ENCODE results near the gene PSG3.
"Not testable (repeated sequence)": the region's sequence is repeated elsewhere in the genome, so short reads cannot be mapped to it uniquely, and the experiment has no call there.

The PSG3 gene

DNA sequence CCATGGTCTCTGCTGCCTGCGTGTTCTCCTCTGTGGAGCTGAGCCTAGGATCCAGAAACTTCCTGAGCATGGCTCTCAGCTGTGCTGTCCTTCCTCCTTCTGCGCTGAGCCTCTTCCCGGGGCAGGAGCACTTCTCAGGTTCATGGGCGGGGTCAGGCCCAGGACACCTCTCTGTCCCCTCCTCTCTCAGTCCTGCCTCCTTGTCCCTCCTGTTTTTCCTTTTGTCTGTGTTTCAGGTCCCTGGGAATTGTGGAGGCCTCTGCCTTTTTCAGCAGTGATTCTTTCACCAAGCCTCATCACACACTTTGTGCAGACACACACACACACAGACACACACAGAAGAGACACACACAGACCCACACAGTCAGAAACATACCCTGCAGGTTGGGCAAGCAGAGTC is at the start of gene PSG3:
Gene PSG3, minus strand, starts transcription at position 101 of the 400 bp plus-strand sequence. Its CDS starts 97 bp downstream, at position 4.
- DNase-seq: not testable (repeated sequence)

DNA sequence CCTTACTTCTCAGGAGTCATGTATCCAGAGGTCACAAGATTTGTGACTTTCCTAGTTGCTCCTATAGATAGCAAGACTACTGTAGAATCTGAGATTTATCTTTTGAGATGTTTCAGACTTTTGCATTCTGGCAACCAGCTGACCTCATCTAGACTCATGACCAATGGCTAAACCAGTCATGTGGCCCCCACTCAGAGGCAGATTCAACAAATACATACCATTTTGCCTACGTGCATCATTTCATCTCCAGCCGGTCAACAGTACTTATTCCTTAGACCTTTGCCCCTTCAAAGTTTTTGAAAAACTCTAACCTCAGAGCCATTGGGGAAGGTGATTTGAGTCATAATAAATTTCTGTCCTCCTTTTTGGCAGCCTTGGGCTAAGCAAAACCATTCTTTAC is 48.5 kb upstream of the PSG3 start:
- not testable (repeated sequence) for DNase-seq

DNA sequence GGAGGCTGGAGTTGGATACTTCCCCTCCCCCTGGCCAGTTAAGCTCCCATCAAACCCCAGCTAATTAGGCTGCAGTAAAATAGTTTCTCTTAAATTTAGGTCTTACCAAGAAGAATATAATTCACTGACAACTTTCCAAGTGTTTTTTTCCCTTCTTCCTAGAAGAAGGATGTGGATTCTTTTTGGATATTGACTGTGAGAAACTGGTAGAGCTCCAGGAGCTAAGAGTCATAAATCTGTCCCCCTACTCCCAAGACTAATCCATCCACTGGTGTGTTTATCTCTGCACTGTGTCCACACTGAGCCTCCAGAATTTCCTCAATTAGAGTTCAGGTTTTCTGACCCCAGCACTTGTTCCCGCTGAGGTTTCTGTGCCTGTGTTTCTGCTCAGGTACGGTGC is 47.5 kb upstream of the PSG3 start:
- not testable (repeated sequence) for DNase-seq

DNA sequence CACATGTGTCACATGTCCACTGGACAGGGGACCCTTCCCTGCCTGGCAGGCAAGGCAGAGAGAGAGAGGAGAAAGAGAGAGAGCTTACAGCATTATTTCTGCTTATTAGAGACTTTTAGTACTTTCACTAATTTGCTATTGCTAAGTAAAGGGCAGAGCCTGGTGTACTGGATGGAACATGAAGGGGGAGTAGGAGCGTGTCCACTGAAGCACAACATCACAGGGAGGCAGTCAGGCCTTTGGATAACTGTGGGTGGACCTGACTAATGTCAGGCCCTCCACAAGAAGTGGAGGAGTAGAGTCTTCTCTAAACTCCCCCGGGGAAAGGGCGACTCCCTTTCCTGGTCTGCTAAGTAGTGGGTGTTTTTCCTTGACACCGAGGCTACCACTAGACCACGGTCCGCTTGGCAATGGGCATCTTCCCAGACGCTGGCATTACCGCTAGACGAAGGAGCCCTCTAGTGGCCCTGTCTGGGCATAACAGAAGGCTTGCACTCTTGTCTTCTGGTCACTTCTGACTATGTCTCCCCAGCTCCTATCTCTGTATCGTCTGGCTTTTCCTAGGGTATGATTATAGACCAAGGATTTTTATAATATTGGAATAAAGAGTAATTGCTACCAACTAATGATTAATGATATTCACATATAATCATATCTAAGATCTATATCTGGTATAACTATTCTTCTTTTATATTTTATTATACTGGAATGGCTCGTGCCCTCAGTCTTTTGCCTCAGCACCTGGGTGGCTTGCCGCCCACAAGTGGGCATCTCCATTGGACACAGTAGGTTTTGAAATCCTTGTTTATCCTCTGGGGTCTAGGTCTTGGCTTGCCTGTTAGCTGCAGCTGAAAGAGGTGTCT is 36.7 kb upstream of the PSG3 start:
- peak; percentile 33 for DNase-seq

DNA sequence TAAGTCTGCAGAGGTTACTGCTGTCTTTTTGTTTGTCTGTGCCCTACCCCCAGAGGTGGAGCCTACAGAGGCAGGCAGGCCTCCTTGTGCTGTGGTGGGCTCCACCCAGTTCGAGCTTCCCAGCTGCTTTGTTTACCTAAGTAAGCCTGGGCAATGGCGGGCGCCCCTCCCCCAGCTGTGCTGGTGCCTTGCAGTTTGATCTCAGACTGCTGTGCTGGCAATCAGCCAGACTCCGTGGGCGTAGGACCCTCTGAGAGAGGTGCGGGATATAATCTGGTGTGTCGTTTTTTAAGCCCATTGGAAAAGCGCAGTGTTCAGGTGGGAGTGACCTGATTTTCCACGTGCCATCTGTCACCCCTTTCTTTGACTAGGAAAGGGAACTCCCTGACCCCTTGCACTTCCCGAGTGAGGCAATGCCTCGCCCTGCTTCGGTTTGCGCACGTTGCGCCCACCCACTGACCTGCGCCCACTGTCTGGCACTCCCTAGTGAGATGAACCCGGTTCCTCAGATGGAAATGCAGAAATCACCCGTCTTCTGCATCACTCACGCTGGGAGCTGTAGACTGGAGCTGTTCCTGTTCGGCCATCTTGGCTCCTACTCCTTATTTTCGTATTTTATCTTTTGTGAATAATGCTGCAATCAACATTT is 34.4 kb upstream of the PSG3 start:
- DNase-seq: not testable (repeated sequence)

DNA sequence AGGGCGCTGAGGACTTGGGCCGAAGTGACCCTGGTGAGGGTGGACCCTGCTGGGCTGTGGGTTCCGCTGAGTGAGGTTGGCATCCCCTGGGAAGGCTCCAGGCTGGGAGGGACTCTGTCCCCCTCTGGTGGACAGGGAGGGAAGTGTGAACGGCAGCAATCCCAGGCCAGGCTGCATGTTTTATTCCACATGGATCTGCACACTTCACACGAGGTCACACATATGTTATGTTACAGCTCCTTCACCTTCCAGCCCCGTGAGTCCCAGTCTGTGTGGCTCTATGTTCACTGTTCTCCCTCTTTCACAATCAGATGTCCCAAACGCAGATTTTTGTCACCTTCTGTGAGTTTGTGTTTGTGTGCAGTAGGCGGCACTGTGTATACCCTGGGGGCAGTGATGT is 27.0 kb upstream of the PSG3 start:
- DNase-seq: not testable (repeated sequence)

DNA sequence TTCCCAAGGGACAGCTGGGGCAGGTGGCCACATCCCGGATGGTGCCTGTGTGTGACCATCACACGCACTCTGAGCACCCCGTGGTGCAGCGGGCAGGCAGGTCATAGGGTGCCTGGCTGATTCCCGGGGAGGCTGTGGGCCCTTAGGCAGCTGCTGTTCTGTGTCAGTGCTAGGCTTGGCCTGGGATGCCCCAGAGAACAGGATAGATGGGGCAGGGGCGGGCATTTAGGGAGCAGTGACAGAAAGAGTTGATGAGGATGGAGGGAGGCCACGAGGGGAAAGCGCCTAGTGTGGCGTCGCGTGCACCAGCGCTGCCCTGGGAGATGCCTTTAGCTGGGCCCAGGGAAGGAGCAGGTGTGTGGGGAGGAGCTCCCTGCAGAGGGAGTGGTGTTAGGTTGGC is 26.6 kb upstream of the PSG3 start:
- DNase-seq: not testable (repeated sequence)

DNA sequence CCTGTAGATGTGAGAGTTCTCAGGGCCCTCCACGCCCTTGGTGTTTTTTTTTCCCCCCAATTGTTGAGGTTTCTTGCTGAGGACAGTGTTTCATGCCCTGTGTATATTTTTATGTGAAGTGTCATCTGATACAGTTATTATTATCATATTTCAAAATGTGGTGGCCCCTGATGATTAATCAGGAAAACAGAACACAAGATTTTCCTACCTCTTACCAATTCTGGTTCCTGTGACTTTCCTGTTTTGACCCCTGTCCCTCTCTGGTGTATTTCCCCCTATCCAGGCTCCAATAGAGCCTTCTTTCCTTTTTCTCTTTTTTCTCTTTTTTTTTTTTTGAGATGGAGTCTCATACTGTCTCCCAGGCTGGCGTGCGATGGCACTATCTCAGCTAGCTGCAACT is 24.6 kb upstream of the PSG3 start:
- DNase-seq: no peak

DNA sequence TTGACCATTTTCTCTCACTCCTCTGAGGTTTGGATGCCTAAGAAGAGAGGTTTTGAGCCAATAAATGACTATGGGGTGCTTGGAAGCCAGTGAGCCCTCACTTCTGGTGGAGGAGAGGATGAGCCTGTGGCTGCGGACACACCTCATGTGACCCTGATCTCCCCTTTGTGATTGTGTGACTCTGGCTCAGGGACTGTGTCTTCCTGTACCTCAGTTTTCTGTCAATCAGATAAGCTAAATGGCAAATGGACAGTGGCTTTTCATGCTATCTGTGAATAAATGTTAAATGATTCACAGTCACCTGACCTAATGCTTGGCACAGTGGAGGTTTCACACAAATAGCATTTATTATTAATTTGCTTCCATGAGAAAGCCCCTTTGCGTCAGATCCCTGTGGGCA is 22.5 kb upstream of the PSG3 start:
- no peak for DNase-seq

DNA sequence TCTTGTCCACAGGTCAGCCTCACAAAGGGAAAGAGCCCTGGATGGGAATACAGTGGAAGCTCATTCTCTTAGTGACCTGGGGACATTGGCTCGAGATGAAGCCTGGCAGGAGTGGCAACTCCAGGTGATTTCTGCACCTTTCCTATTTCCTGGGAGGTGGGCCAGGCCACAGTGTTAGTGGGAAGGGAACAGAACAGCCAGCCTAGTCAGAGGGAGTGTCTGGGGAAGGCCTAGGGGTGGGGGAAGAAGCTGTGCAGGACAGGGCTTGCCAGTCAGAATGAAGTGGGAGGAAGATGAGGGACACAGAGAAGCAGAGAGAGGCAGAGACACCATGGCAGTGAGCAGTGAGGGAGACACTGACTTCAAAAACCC is 21.6 kb upstream of the PSG3 start:
- DNase-seq: not testable (repeated sequence)

DNA sequence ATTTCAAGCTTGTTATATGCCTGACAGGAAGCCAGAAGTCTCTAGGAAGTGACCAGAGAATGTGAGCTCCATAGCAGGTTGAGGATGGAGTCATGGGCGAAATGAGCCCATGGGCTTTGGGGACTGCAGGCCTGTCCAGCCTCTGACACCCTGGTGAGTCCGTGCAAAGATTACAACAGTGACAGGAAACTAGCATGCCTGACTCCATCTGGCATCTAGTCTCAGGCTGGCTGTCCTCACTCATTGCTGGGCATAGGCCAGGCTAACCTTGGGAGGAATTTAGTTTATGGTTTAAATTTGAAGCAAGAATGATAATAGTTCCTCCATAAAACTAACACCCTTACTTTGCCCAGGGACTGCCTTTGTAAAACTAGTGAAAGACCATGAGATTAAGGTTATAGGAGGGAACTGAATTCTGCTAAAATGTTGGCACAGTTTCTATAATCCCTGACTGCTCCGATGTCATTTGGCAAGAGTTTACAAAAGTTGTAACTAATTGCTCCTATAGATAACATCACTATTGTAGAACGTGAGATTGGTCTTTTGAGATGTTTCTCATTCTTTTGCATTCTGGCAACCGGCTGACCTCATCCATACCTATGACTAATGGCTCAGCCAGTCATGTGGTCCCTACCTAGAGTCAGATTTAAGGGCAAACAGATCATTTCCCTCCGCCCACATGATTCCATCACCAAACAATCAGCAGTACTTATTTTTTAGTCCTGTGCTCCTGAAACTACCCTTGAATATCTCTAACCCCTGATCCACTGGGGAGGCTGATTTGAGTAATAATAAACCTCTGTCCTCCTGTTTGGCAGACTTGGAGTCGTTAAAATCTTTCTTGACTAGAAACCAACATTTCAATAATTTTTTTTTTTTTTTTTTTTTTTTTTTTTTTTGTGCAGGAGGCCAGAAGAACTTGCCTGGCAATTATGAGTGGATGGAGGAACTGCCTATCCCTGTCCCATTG is 21.0 kb upstream of the PSG3 start:
- DNase-seq: not testable (repeated sequence)

DNA sequence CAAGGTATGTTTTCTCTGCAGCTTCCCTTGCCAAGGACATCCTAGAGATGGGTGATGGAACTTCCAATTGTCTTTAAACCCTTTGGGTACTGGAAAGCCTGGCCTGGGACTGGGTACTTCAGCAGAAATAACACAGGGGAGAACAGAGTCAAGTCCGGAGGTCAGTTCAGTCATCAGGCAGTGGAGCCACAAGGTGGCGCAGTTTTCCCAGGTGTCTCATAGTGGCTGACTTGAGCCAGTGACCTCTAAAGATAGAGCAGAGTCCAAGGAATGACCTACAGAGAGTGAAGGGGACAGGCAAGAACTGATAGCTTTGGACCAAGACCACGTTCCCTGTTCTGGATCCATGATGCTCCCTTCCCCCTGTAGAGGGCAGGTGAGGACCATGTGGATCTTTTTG is 18.4 kb upstream of the PSG3 start:
- DNase-seq: not testable (repeated sequence)

DNA sequence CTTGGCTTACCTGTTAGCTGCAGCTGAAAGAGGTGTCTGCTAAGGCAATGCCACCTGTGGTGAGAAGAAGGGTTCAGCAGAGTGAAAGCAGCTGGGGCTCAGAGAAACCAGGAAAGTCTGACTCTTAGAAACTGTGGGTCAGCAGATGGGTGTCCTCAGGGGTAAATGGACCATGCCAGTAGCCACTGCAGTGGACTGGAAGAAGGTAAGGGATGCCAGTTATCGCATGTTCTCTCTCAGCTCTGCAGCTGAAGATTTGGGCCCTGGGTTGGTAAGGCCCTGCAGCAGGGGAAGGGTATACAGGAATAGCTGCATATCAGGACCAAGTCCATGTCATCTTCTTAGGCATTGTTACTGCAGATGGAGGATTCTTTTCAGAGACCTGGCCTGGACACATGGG is 12.0 kb upstream of the PSG3 start:
- DNase-seq: not testable (repeated sequence)

DNA sequence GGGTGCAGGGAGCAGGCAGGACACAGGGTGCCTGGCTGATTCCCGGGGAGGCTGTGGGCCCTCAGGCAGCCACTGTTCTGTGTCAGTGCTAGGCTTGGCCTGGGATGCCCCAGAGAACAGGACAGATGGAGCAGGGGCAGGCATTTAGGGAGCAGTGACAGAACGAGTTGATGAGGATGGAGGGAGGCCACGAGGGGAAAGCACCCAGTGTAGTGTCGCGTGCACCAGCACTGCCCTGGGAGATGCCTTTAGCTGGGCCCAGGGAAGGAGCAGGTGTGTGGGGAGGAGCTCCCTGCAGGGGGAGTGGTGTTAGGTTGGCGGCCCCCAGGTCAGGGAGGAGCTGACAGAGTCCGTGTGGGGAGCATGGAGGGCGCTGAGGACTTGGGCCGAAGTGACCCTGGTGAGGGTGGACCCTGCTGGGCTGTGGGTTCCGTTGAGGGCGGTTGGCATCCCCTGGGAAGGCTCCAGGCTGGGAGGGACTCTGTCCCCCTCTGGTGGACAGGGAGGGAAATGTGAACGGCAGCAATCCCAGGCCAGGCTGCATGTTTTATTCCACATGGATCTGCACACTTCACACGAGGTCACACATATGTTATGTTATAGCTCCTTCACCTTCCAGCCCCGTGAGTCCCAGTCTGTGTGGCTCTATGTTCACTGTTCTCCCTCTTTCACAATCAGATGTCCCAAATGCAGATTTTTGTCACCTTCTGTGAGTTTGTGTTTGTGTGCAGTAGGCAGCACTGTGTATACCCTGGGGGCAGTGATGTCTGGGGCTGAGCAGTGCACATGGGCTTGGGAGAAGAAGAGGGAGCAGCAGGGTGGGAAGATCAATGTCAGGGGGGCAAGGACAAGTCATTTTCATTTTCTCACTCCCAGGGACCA is 1.7 kb upstream of the PSG3 start:
- DNase-seq: peak; percentile 4

DNA sequence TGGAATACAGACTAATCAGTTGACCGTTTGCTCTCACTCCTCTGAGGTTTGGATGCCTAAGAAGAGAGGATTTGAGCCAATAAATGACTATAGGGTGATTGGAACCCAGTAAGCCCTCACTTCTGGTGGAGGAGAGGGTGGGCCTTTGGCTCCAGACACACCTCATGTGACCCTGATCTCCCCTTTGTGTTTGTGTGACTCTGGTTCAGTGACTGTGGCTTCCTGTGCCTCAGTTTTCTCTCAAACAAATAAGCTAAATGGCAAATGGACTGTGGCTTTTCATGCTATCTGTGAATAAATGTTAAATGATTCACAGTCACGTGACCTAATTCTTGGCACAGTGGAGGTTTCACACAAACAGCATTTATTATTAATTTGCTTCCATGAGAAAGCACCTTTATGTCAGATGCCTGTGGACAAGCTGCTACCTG is 2.7 kb downstream of the PSG3 start:
- DNase-seq: not testable (repeated sequence)

DNA sequence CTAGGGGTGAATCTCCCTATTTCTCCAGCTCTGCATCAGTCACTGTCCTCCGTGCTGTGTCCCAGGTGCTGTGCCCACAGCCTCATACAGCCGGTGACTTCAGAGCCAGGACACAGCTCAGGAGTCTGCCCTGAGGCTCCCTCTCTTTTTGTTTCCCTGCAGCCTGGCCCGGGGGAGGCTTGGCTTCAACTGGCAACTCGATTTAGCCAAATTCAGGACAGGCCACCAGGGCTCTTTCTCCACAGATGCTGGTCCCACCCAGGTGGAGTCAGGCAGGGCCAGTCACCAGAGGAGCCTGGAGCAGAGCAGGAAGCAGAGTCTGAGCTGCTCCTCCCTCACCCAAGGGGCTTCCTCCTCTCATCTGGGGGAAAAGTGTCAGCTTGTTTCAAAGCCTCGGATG is 11.9 kb downstream of the PSG3 start:
- DNase-seq: not testable (repeated sequence)

DNA sequence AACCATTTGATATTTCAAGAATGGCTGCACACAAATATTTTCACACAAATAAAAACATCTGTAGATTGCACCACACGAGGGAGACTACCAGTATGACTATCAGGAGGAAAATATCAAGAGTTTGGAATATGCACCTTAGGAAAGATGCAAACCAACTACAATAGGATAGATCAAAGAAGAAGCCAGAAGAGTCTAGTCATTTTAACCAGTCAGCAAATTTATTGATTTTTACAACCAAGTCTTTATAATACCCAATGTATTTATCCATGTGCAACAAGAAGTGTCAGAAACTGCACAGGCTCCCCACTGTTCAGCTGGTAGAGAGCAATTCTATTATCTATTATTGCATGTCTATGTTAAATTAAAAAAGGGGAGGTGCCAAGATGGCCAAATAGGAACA is 26.3 kb downstream of the PSG3 start:
- DNase-seq: not testable (repeated sequence)

DNA sequence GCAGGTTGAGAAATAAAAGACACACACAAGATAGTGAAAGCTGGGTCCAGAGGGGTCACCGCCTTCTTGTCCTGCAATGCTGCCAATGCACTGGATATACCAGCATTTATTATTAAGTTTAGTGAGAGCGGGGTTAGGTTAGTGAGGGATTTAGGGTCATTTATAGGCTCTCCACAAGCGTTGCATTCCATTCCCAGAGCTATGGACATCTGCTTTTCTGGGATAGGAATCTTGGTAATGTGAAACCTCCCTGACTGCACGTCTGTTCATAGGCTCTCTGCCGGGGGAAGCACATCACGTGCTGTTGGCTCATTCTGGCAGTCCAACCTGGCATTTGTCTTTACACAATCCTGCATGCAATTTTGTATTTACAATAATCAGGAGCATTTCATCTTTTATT is 27.5 kb downstream of the PSG3 start:
- not testable (repeated sequence) for DNase-seq

DNA sequence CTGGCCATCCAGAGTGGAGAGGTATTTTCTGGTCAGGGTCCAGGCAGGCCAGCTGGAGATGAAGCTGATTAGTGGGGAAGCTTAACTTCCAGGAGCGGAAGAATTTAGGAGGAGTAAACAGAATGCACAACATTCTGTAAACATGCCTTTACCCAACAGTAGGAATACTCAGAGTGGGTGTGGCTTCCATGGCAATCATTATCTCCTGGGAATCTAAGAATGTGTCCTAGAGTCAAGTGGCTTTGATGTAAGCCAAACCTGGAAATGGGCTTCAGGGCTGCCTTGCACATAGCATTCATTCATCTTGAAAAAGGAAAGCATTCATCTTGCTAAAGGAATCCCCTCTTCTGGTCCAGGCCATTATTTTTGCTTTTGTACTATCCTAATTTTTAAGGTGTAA is 29.3 kb downstream of the PSG3 start:
- not testable (repeated sequence) for DNase-seq

DNA sequence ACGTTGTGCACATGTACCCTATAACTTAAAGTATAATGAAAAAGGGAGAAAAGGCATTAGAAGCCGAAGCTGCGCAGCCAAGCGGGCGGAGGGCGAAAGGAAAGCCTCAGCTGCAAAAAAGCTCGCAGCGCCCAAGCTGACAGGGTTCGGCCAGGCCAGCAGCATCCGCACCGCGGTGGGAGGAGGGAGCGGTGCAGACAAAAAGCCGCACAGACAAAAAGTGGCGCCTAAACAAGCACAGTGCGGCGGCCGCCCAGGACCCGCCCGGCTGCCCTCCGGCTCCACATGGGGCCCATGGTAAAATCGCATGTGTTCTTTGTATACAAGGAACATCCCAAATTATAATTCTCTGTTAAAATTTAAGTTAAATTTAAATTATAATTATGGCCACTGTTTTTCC is 42.4 kb downstream of the PSG3 start:
- DNase-seq: no peak

DNA sequence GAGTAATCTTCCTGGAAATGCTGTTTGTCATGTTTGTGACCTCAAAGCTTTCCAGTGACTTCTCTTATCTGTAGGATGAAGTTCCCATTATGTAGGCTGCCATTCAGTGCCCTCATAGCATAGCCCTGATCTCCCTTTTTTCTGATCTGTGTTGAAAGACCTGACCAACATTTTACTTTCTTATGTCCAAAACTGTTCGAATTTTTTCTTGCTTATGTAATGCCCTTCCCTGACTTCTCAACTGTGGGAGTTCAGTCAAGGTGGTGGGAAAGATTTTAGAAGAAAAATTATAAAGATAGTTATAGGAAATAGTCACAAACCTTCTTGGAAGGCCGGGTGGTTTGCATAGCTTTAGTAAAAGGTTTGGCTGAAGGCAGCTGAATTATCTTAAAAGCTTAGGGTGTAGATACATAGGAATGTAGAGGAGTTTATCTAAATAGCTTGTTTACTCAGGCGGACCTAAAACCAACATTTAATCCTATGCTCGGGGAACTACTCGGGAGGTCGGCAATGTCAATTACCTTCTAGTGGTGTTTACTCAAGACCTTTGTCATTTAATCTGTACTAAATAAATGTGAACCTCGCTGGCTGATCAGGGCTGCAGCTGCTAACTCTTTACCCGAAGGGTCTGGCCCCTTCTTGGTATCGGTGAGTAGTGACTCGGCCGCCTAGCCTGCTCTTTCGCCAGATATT is 44.3 kb downstream of the PSG3 start:
- DNase-seq: no peak

Data from activated naive CD4-positive, alpha-beta T cell treated with Interleukin-2 at 50 U/mL for 16 hours (primary cell).